OCI-LY1 (cell line): Measurements from ENCODE around the gene AGPAT3.

ENCODE experiments used
- H2AFZ ChIP-seq: fragments of 200-600 bp; sonication (generic), shearing (Covaris generic); 2 replicates; pipeline ENCODE4 v1.6.0; 2014; ENCODE audit warnings: antibody characterized with exemption, mild to moderate bottlenecking, low read length
- H3F3A ChIP-seq: fragments of 200-600 bp; sonication (generic), shearing (Covaris generic); 2 replicates; pipeline ENCODE4 v1.6.0; 2014; ENCODE audit warnings: mild to moderate bottlenecking, antibody characterized with exemption, low read length, moderate library complexity; ENCODE audit not compliant: insufficient read depth
- H3K27ac ChIP-seq: fragments of 200-600 bp; sonication (generic); 2 replicates; pipeline ENCODE4 v1.5.1; 2014; ENCODE audit warnings: low read length, mixed run types, mild to moderate bottlenecking, low read depth; ENCODE audit not compliant: poor library complexity, severe bottlenecking
- H3K27me3 ChIP-seq: fragments of 200-600 bp; sonication (generic); 2 replicates; pipeline ENCODE4 v1.6.0; 2014; ENCODE audit warnings: antibody characterized with exemption, mild to moderate bottlenecking, low read length, moderate library complexity; ENCODE audit not compliant: insufficient read depth
- H3K36me3 ChIP-seq: fragments of 200-600 bp; sonication (generic); 2 replicates; pipeline ENCODE4 v1.6.1; 2014; ENCODE audit warnings: mild to moderate bottlenecking, antibody characterized with exemption, low read length, moderate library complexity, mixed read lengths; ENCODE audit not compliant: insufficient read depth
- H3K4me1 ChIP-seq: fragments of 200-600 bp; sonication (generic); 2 replicates; pipeline ENCODE4 v1.5.1; 2014; ENCODE audit warnings: mild to moderate bottlenecking, low read length, moderate library complexity; ENCODE audit not compliant: insufficient read depth, severe bottlenecking
- H3K4me2 ChIP-seq: fragments of 200-600 bp; sonication (generic), shearing (Covaris generic); 2 replicates; pipeline ENCODE4 v1.6.1; 2014; ENCODE audit warnings: low read length
- H3K4me3 ChIP-seq: fragments of 200-600 bp; sonication (generic); 2 replicates; pipeline ENCODE4 v1.5.1; 2014; ENCODE audit warnings: low read length, low read depth, mild to moderate bottlenecking, mixed read lengths; ENCODE audit not compliant: poor library complexity, severe bottlenecking
- H3K79me2 ChIP-seq: fragments of 200-600 bp; shearing (Covaris generic); 2 replicates; pipeline ENCODE4 v1.6.1; 2016; ENCODE audit warnings: mixed run types, low read length, mixed read lengths; ENCODE audit not compliant: insufficient read depth
- H3K9ac ChIP-seq: fragments of 200-600 bp; sonication (generic), shearing (Covaris generic); 2 replicates; pipeline ENCODE4 v1.6.1; 2014; ENCODE audit warnings: mild to moderate bottlenecking, low read length, mixed read lengths
- H3K9me2 ChIP-seq: fragments of 200-600 bp; sonication (generic), shearing (Covaris generic); 2 replicates; pipeline ENCODE4 v1.6.1; 2014; ENCODE audit warnings: low read depth, mild to moderate bottlenecking, low read length, mixed read lengths
- H3K9me3 ChIP-seq: fragments of 200-600 bp; shearing (Covaris generic); 2 replicates; pipeline ENCODE4 v1.6.1; 2014; ENCODE audit warnings: low read length, mixed read lengths
- H4K20me1 ChIP-seq: fragments of 200-600 bp; sonication (generic), shearing (Covaris generic); 2 replicates; pipeline ENCODE4 v1.6.0; 2016; ENCODE audit warnings: mild to moderate bottlenecking, low read length; ENCODE audit not compliant: insufficient read depth
- EZH2 ChIP-seq: fragments of 200-600 bp; sonication (generic), shearing (Covaris generic); IDR thresholded peaks from 2 replicates; pipeline ENCODE4 v1.8.0; 2017; ENCODE audit warnings: borderline replicate concordance, mixed run types, mild to moderate bottlenecking, antibody characterized with exemption, low read length, moderate library complexity, mixed read lengths
- TF ChIP-seq, protein P1 (sequence below): fragments of 200-600 bp; sonication (generic), shearing (Covaris generic); IDR thresholded peaks from 2 replicates; pipeline ENCODE4 v1.5.1; 2017; ENCODE audit warnings: mild to moderate bottlenecking, antibody characterized with exemption, low read length, moderate library complexity, mixed read lengths

Gene AGPAT3

DNA sequence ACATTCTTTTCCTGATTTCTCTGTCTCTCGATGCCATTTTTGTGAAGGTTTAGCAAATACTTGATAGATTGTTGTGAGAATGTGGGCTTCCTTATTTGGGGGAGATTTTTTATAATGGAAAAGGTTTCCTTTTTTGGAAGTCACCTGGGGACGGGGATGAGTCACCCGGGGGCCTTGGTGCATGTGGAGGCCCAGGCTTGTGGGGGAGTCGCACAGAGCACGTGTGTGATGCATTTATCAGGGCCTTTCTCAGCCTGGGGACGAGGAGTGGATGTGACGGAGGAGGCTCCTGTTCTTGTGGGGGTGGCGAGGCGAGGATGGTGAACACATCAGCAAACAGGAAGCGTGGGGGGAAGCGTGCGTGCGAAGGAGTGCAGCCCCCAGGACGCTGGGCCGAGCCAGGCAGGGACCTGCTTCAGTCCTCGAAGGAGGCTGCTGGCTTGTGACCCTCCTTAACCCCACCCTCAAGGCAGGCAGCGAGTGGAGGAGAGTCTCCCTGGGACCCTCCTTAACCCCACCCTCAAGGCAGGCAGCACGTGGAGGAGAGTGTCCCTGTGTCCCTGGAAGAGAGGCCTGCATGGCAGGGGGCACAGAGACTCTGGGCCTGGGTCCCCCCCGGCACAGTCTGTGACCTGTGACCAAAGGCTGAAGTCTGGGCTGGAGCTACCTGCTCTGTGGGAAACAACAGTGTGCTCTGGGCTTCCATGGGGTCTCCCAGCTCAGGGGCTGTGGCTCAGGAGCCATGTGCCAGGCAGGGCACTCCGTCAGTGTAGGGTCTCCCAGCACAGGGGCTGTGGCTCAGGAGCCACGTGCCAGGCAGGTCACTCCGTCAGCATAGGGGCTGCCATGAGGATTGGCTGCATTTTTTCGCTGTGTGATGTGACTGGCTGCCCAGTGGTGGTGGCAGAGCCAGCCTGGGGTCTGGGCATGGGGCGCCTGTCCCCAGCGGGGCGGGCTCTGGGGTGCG lies 57.2 kb downstream of the AGPAT3 start:
- no peaks in the 10 kb centered on the region for H4K20me1 ChIP-seq
- H3K79me2 ChIP-seq: no peaks in the 10 kb centered on the region

DNA sequence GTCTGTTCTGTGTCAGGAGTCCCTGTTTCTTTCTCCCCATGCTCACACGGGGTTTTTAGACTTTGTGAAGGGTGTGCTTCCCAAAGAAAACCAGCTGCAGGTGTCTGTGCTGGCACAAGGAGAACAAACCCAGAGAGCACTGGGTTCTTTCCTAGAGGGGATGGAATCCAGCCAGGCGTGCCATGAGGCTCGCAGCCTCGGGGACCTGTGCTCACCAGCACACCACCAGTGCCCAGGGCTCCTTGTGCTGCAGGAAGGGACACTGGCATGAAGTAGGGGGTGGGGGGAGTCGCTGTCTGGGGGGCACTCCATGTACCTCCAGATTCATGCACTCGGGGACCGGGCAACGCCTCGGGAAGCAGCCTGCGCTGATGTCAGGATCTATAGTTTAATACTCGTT lies 57.9 kb downstream of the AGPAT3 start:
- no peak overlapping the region; the same call in 1 of the 2 replicates for H3K9ac ChIP-seq
- TF ChIP-seq, protein P1, sequence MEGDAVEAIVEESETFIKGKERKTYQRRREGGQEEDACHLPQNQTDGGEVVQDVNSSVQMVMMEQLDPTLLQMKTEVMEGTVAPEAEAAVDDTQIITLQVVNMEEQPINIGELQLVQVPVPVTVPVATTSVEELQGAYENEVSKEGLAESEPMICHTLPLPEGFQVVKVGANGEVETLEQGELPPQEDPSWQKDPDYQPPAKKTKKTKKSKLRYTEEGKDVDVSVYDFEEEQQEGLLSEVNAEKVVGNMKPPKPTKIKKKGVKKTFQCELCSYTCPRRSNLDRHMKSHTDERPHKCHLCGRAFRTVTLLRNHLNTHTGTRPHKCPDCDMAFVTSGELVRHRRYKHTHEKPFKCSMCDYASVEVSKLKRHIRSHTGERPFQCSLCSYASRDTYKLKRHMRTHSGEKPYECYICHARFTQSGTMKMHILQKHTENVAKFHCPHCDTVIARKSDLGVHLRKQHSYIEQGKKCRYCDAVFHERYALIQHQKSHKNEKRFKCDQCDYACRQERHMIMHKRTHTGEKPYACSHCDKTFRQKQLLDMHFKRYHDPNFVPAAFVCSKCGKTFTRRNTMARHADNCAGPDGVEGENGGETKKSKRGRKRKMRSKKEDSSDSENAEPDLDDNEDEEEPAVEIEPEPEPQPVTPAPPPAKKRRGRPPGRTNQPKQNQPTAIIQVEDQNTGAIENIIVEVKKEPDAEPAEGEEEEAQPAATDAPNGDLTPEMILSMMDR: no peak
- TF ChIP-seq EZH2: no peak

More for the DNA sequence above, 57.2 kb downstream of the AGPAT3 start:
- Histone ChIP-seq H3K27me3 (no peaks in the 10 kb centered on the region), H3F3A (no peaks in the 10 kb centered on the region), H3K36me3 (0 out of 2 replicates have a peak, but pooled peaks cover 6% of the 10 kb centered on the region), H3K4me3 (no peak overlapping the region), H3K9ac (no peak overlapping the region; the same call in 1 of the 2 replicates), H3K9me3 (no peaks in the 10 kb centered on the region), H3K9me2 (no peaks in the 10 kb centered on the region), H2AFZ (no peak overlapping the region), H3K4me1 (peaks cover 63% of the 10 kb centered on the region), H3K27ac (peak overlapping the region; percentile 72), H3K4me2 (no peak overlapping the region; the same call in 1 of the 2 replicates)
- TF ChIP-seq EZH2: no peak
- TF ChIP-seq, protein P1: no peak

DNA sequence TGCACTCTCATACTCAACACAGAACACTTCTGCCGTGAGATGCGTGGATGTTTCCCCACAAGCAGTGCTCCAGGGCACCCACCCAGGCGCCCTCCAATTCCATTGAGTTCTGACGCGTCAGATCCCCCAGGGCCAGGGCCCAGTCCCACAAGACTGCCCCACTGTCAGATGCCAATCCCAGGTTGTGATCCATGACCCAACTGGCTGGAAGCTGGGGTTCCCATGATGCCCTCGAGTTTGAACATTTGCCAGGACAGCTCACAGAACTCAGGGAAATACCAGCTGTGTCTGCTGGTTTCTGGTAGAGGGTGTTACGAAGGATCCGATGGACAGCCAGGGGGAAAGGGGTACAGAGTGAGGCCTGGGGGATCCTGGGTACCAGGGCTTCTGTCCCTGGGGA lies 58.4 kb downstream of the AGPAT3 start:
- Histone ChIP-seq H3K4me1 (peaks cover 52% of the 10 kb centered on the region), H4K20me1 (no peaks in the 10 kb centered on the region), H3K9me3 (no peaks in the 10 kb centered on the region)

More for the DNA sequence above, 57.9 kb downstream of the AGPAT3 start:
- no peaks in the 10 kb centered on the region for H3K9me3 ChIP-seq
- H3K36me3 ChIP-seq: 0 out of 2 replicates have a peak, but pooled peaks cover 6% of the 10 kb centered on the region
- H3K27me3 ChIP-seq: no peaks in the 10 kb centered on the region
- H3K27ac ChIP-seq: peak overlapping the region; percentile 72
- H3F3A ChIP-seq: no peaks in the 10 kb centered on the region
- H3K4me3 ChIP-seq: no peak overlapping the region
- H4K20me1 ChIP-seq: no peaks in the 10 kb centered on the region
- no peak overlapping the region for H2AFZ ChIP-seq
- H3K4me2 ChIP-seq: no peak overlapping the region
- H3K79me2 ChIP-seq: no peaks in the 10 kb centered on the region
- peaks cover 57% of the 10 kb centered on the region for H3K4me1 ChIP-seq
- H3K9me2 ChIP-seq: no peaks in the 10 kb centered on the region

More for the DNA sequence above, 58.4 kb downstream of the AGPAT3 start:
- Histone ChIP-seq H3K9ac (no peak overlapping the region), H3K4me3 (no peak overlapping the region), H3K9me2 (no peaks in the 10 kb centered on the region), H2AFZ (no peak overlapping the region), H3F3A (no peaks in the 10 kb centered on the region), H3K4me2 (no peak overlapping the region), H3K27me3 (no peaks in the 10 kb centered on the region), H3K36me3 (0 out of 2 replicates have a peak, but pooled peaks cover 6% of the 10 kb centered on the region), H3K27ac (peak overlapping the region; percentile 72), H3K79me2 (no peaks in the 10 kb centered on the region)
- TF ChIP-seq, protein P1: no peak
- no peak for TF ChIP-seq EZH2
